Ishikawa (cell line): ENCODE measurements around the gene AQP12B.

ENCODE experiments used
- CEBPB ChIP-seq: IDR thresholded peaks from 2 replicates; pipeline ENCODE4 v1.6.1; 2012
- CREB1 ChIP-seq: IDR thresholded peaks from 2 replicates; pipeline ENCODE4 v1.6.1; 2012; ENCODE audit warnings: low read depth
- EGR1 ChIP-seq: IDR thresholded peaks from 2 replicates; pipeline ENCODE4 v1.6.1; 2012
- EP300 ChIP-seq: IDR thresholded peaks from 2 replicates; pipeline ENCODE4 v1.6.1; 2012; ENCODE audit warnings: borderline replicate concordance
- FOXM1 ChIP-seq: IDR thresholded peaks from 2 replicates; pipeline ENCODE4 v1.6.1; 2012; ENCODE audit warnings: low read depth, borderline replicate concordance
- MAX ChIP-seq: IDR thresholded peaks from 2 replicates; pipeline ENCODE4 v1.6.1; 2012
- NFIC ChIP-seq: IDR thresholded peaks from 2 replicates; pipeline ENCODE4 v1.6.1; 2012
- RAD21 ChIP-seq: IDR thresholded peaks from 2 replicates; pipeline ENCODE4 v1.6.1; 2012; ENCODE audit warnings: low read depth
- REST ChIP-seq: IDR thresholded peaks from 2 replicates; pipeline ENCODE4 v1.6.1; 2012; ENCODE audit warnings: low read depth, mild to moderate bottlenecking
- TAF1 ChIP-seq: IDR thresholded peaks from 2 replicates; pipeline ENCODE4 v1.6.1; 2012; ENCODE audit warnings: low read depth, mild to moderate bottlenecking
- TCF12 ChIP-seq: IDR thresholded peaks from 2 replicates; pipeline ENCODE4 v1.6.1; 2012; ENCODE audit warnings: low read depth
- TEAD4 ChIP-seq: IDR thresholded peaks from 2 replicates; pipeline ENCODE4 v1.6.1; 2012
- YY1 ChIP-seq: IDR thresholded peaks from 2 replicates; pipeline ENCODE4 v1.6.1; 2012; ENCODE audit warnings: low read depth
- ZBTB7A ChIP-seq: IDR thresholded peaks from 2 replicates; pipeline ENCODE4 v1.6.1; 2012; ENCODE audit warnings: low read depth
- TF ChIP-seq, protein P1 (sequence below): IDR thresholded peaks from 2 replicates; pipeline ENCODE4 v1.6.1; 2012

AQP12B gene

DNA sequence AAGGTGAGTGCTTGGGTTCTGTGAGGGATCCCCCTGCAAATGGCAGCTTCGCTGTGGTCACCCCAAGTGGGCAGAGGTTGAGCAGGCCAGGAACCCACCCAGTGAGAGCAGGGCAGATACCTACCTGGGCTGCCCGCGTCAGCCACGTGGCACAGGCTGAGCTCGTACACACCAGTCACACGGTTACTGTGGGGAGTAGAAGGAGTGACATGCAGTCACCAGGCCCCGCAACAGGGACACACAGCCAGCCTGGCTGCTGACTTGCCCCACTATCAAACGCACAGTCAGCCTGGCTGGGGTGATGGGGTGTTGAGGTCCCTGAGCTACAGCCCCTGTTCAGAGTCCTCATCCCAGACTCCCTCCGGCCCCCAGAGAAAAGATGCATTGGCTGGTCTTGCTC, 41.2 kb upstream of the AQP12B start:
- TF ChIP-seq MAX (no peak), ZBTB7A (no peak), FOXM1 (no peak), YY1 (no peak), CEBPB (no peak), REST (no peak), EGR1 (no peak), EP300 (no peak), TCF12 (no peak), TAF1 (no peak), NFIC (no peak), RAD21 (no peak), CREB1 (no peak), TEAD4 (no peak)
- TF ChIP-seq, protein P1, sequence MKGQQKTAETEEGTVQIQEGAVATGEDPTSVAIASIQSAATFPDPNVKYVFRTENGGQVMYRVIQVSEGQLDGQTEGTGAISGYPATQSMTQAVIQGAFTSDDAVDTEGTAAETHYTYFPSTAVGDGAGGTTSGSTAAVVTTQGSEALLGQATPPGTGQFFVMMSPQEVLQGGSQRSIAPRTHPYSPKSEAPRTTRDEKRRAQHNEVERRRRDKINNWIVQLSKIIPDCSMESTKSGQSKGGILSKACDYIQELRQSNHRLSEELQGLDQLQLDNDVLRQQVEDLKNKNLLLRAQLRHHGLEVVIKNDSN = no peak

DNA sequence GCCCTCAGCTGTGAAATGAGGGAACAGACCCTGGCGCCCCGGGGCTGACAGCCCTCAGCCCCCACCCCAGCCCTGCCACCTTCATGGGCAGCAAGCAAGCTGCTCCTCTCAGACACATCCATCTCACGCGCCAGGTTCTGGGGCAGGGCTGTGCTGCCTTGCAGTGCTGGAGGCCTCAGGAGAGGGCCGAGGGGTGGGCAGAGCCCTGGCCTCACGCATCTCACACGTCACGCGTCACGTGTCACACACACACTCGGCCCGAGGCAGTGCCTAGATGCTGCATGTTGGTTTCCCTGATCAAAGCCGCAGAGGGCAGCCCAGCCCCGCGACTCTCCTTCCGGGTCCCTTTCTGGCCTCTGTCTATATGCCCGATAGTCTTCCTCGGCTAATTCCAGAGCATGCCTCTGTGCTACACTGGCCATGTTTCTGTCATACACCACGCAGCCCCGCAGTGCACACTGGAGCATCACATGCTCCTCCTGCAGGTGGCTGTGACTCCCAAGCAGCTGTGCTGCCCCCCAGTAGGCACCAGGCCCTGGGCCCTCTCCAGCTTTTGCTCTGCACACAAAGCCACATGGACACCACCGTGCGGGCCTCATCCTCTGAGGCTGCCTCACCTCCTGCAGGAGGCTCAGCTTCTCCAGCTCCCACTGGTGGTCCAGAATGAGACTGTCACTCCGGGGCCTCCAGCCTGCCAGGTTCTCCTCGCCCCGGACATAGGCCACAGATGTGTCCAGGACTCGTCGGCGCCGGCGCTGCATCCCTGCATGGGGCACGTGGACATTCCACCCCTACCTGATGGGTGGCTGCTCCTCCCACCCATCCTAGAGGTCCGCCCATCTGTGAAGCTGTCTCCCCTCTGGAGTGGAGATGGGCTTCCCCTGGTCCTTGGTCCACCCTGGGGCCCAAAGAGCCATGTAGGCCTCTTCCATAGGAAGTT, 40.4 kb upstream of the AQP12B start:
- TF ChIP-seq REST (no peak), CREB1 (no peak), EP300 (no peak), TCF12 (no peak), FOXM1 (no peak)

- TF ChIP-seq FOXM1 = no peak
- TF ChIP-seq REST = no peak
- TF ChIP-seq ZBTB7A = no peak
- no peak for TF ChIP-seq YY1
- TF ChIP-seq CREB1 = no peak
- no peak for TF ChIP-seq TEAD4
- no peak for TF ChIP-seq MAX
- TF ChIP-seq TAF1 = no peak
- TF ChIP-seq NFIC = no peak
- TF ChIP-seq EP300 = no peak
- no peak for TF ChIP-seq EGR1
- TF ChIP-seq, protein P1 = no peak
- no peak for TF ChIP-seq RAD21
- no peak for TF ChIP-seq TCF12
- TF ChIP-seq CEBPB = no peak
Measured at GRCh38 chr2:240722376-240722775, 39.7 kb upstream of the AQP12B start.

DNA sequence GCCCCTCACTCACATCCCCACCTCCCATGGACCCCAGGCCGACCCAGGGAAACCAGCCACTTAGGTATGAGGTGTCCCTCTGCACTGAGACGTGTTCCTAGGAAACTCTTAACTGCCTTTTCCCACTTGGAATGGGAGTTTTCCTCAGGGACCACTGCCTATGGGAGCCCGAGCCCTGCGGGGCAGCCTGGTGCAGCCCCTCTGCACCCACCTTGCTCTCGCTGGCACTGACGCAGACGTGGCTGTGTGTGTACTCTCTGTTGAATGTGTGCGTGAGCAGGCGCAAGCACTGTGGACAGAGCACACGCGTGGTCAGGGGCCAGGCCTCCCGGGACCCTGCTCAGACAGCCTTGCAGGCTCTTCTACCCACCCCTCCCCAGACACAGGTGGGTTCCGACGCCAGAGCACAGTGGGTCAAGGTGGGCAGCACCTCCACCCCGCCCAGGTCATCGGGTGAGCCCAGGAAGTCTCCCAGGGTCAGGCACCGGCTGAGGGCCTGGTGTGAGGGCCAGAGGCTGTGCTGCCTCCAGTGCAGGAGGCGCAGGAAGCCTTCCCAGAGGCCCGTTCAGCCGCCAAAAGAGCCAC, 39.0 kb upstream of the AQP12B start:
- no peak for TF ChIP-seq ZBTB7A
- TF ChIP-seq, protein P1 = no peak
- TF ChIP-seq NFIC = no peak
- TF ChIP-seq TAF1 = no peak
- TF ChIP-seq RAD21 = no peak
